ENCODE measurements around the gene ANO9. TPM values are rescaled to one million over a fixed set of nuclear protein-coding genes. Genes with fewer than 3 reads are reported as not detected.

ANO9 gene
- total and polyA plus RNA-seq, 2 donors from 2014 or later: 11.3 to 21.8 TPM

DNA sequence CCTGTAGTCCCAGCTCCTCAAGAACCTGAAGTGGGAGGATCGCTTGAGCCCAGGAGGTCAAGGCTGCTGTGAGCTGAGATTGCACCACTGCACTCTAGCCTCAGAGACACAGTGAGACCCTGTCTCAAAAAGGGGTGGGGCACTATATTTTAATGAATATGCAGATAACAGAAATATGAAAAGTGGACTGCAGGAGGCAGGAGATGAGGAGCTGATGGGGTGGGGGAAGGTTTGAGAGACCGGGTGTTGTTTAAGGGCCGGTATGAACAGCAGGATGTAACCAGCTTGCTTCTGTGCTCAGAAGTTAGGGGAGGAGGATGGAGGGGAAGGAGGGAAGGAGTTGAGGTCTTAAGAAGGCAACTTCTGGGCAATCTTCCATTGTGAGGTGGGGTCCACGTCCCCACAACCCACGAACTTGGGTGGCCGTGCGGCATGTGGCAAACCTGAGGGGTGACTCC lies 73.8 kb downstream of the ANO9 start:
- FAIRE-seq (no peak), DNase-seq (no peak)
- no peaks in the 10 kb centered on the region for H3K36me3 ChIP-seq (ENCODE audit: control insufficient read depth in 2 of 3, insufficient read depth in 3 of 3, low read length in 3 of 3)
- no peak overlapping the region for H3K9ac ChIP-seq (ENCODE audit: low read length in 3 of 3)
- H3K4me3 ChIP-seq (ENCODE audit: low read length in 3 of 3): no peak overlapping the region
- H3K9me3 ChIP-seq (ENCODE audit: control insufficient read depth in 2 of 3, insufficient read depth in 1 of 3, low read length in 3 of 3): no peaks in the 10 kb centered on the region
- H3K27me3 ChIP-seq (ENCODE audit: control insufficient read depth, insufficient read depth, low read length): no peaks in the 10 kb centered on the region
- H3K4me1 ChIP-seq (ENCODE audit: control insufficient read depth in 2 of 3, insufficient read depth in 2 of 3, low read depth in 1 of 3, low read length in 3 of 3): peaks cover 0 to 6% (median 0%) of the 10 kb centered on the region in 3 donors
- no peak for TF ChIP-seq CTCF (IDR thresholded peaks at IDR 0.05; ENCODE audit: borderline replicate concordance, extremely low read depth, insufficient read depth)
- no peak overlapping the region for H3K27ac ChIP-seq (ENCODE audit: low read depth in 2 of 2, low read length in 2 of 2)
- intact Hi-C loops (cut with DNase I): no loop called here

Other genes with a start within 250 kb of the ANO9 start
- gene SCGB1C1, start 248.9 kb downstream of the ANO9 start, total RNA-seq: not detected
- gene SCGB1C1, start 248.9 kb downstream of the ANO9 start, polyA plus RNA-seq (ENCODE audit: insufficient read depth, low read depth, low replicate concordance): not detected
- 56.5 TPM for gene BET1L, start 234.6 kb downstream of the ANO9 start, total RNA-seq
- gene BET1L, start 234.6 kb downstream of the ANO9 start, polyA plus RNA-seq (ENCODE audit: insufficient read depth, low read depth, low replicate concordance): 43.9 TPM
- 92.1 TPM for gene RIC8A, start 234.3 kb downstream of the ANO9 start, total RNA-seq
- gene RIC8A, start 234.3 kb downstream of the ANO9 start, polyA plus RNA-seq (ENCODE audit: insufficient read depth, low read depth, low replicate concordance): 52.3 TPM
- 28.3 TPM for gene SIRT3, start 205.7 kb downstream of the ANO9 start, total RNA-seq
- 28.7 TPM for gene SIRT3, start 205.7 kb downstream of the ANO9 start, polyA plus RNA-seq (ENCODE audit: insufficient read depth, low read depth, low replicate concordance)
- 87.7 TPM for gene PSMD13, start 205.0 kb downstream of the ANO9 start, total RNA-seq
- gene PSMD13, start 205.0 kb downstream of the ANO9 start, polyA plus RNA-seq (ENCODE audit: insufficient read depth, low read depth, low replicate concordance): 115 TPM
- gene NLRP6, start 163.6 kb downstream of the ANO9 start, total RNA-seq: 1.6 TPM
- gene NLRP6, start 163.6 kb downstream of the ANO9 start, polyA plus RNA-seq (ENCODE audit: insufficient read depth, low read depth, low replicate concordance): 0.32 TPM
- gene PGGHG, start 152.9 kb downstream of the ANO9 start, total RNA-seq: 64.1 TPM
- 16.1 TPM for gene PGGHG, start 152.9 kb downstream of the ANO9 start, polyA plus RNA-seq (ENCODE audit: insufficient read depth, low read depth, low replicate concordance)
- gene IFITM5, start 142.5 kb downstream of the ANO9 start, total RNA-seq: not detected
- not detected for gene IFITM5, start 142.5 kb downstream of the ANO9 start, polyA plus RNA-seq (ENCODE audit: insufficient read depth, low read depth, low replicate concordance)
- 1,111 TPM for gene IFITM2, start 134.2 kb downstream of the ANO9 start, total RNA-seq
- gene IFITM2, start 134.2 kb downstream of the ANO9 start, polyA plus RNA-seq (ENCODE audit: insufficient read depth, low read depth, low replicate concordance): 814 TPM
- 440 TPM for gene IFITM1, start 128.0 kb downstream of the ANO9 start, total RNA-seq
- 248 TPM for gene IFITM1, start 128.0 kb downstream of the ANO9 start, polyA plus RNA-seq (ENCODE audit: insufficient read depth, low read depth, low replicate concordance)
- 1,286 TPM for gene IFITM3, start 121.2 kb downstream of the ANO9 start, total RNA-seq
- gene IFITM3, start 121.2 kb downstream of the ANO9 start, polyA plus RNA-seq (ENCODE audit: insufficient read depth, low read depth, low replicate concordance): 1,281 TPM
- gene B4GALNT4, start 72.5 kb downstream of the ANO9 start, total RNA-seq: 1.4 TPM
- gene B4GALNT4, start 72.5 kb downstream of the ANO9 start, polyA plus RNA-seq (ENCODE audit: insufficient read depth, low read depth, low replicate concordance): 0.82 TPM
- gene PKP3, start 47.8 kb downstream of the ANO9 start, total RNA-seq: 3.6 TPM
- 1.9 TPM for gene PKP3, start 47.8 kb downstream of the ANO9 start, polyA plus RNA-seq (ENCODE audit: insufficient read depth, low read depth, low replicate concordance)
- 89.1 TPM for gene SIGIRR, start 27.0 kb downstream of the ANO9 start, total RNA-seq
- gene SIGIRR, start 27.0 kb downstream of the ANO9 start, polyA plus RNA-seq (ENCODE audit: insufficient read depth, low read depth, low replicate concordance): 181 TPM
- 28.5 TPM for gene PTDSS2, start 8.3 kb upstream of the ANO9 start, total RNA-seq
- 37.7 TPM for gene PTDSS2, start 8.3 kb upstream of the ANO9 start, polyA plus RNA-seq (ENCODE audit: insufficient read depth, low read depth, low replicate concordance)
- 191 TPM for gene RNH1, start 65.2 kb upstream of the ANO9 start, total RNA-seq
- gene RNH1, start 65.2 kb upstream of the ANO9 start, polyA plus RNA-seq (ENCODE audit: insufficient read depth, low read depth, low replicate concordance): 171 TPM
- gene HRAS, start 93.6 kb upstream of the ANO9 start, total RNA-seq: 66.1 TPM
- gene HRAS, start 93.6 kb upstream of the ANO9 start, polyA plus RNA-seq (ENCODE audit: insufficient read depth, low read depth, low replicate concordance): 100 TPM
- 7.7 TPM for gene LRRC56, start 95.5 kb upstream of the ANO9 start, total RNA-seq
- gene LRRC56, start 95.5 kb upstream of the ANO9 start, polyA plus RNA-seq (ENCODE audit: insufficient read depth, low read depth, low replicate concordance): 1.2 TPM
- gene LMNTD2, start 118.7 kb upstream of the ANO9 start, total RNA-seq: 8.0 TPM
- gene LMNTD2, start 118.7 kb upstream of the ANO9 start, polyA plus RNA-seq (ENCODE audit: insufficient read depth, low read depth, low replicate concordance): 6.2 TPM
- gene RASSF7, start 119.0 kb upstream of the ANO9 start, total RNA-seq: 106 TPM
- 108 TPM for gene RASSF7, start 119.0 kb upstream of the ANO9 start, polyA plus RNA-seq (ENCODE audit: insufficient read depth, low read depth, low replicate concordance)
- 30.9 TPM for gene PHRF1, start 134.5 kb upstream of the ANO9 start, total RNA-seq
- gene PHRF1, start 134.5 kb upstream of the ANO9 start, polyA plus RNA-seq (ENCODE audit: insufficient read depth, low read depth, low replicate concordance): 7.5 TPM
- gene IRF7, start 173.9 kb upstream of the ANO9 start, total RNA-seq: 36.7 TPM
- gene IRF7, start 173.9 kb upstream of the ANO9 start, polyA plus RNA-seq (ENCODE audit: insufficient read depth, low read depth, low replicate concordance): 21.5 TPM
- gene CDHR5, start 182.9 kb upstream of the ANO9 start, total RNA-seq: 7.0 TPM
- gene CDHR5, start 182.9 kb upstream of the ANO9 start, polyA plus RNA-seq (ENCODE audit: insufficient read depth, low read depth, low replicate concordance): 45.6 TPM
- not detected for gene SCT, start 185.2 kb upstream of the ANO9 start, total RNA-seq
- gene SCT, start 185.2 kb upstream of the ANO9 start, polyA plus RNA-seq (ENCODE audit: insufficient read depth, low read depth, low replicate concordance): not detected
- 1.1 TPM for gene DRD4, start 195.3 kb upstream of the ANO9 start, total RNA-seq
- gene DRD4, start 195.3 kb upstream of the ANO9 start, polyA plus RNA-seq (ENCODE audit: insufficient read depth, low read depth, low replicate concordance): 0.47 TPM